Lower leg skin (tissue), 4 donors: Measurements from ENCODE around the gene LBHD1. TPM values are rescaled to one million over a fixed set of nuclear protein-coding genes. Genes with fewer than 3 reads are reported as not detected.

Experiments used
- DNase-seq, 2 donors: peaks; one replicate each; pipeline ENCODE4 v3.0.0-alpha.2; 2019; ENCODE audit warnings: low spot score in 2 of 2
- H3K4me3 ChIP-seq: fragments of 200-600 bp; sonication (generic); 2 replicates; pipeline ENCODE4 v1.5.1; 2017; ENCODE audit warnings: mild to moderate bottlenecking, low read depth; ENCODE audit not compliant: poor library complexity, severe bottlenecking
- CTCF ChIP-seq, 3 donors: fragments of 450-650 bp; IDR thresholded peaks; one replicate each; pipeline ENCODE4 v1.5.1; 2016; ENCODE audit warnings: antibody characterized with exemption in 3 of 3, mild to moderate bottlenecking in 3 of 3, moderate library complexity in 2 of 3
- POLR2A ChIP-seq, 2 donors: fragments of 450-650 bp; IDR thresholded peaks; one replicate each; pipeline ENCODE4 v1.6.1; 2016 to 2017; ENCODE audit warnings: antibody characterized with exemption in 2 of 2, mild to moderate bottlenecking in 1 of 2, moderate library complexity in 1 of 2
- WGBS, 2 donors: methylation state at CpG; one replicate each; pipeline ENCODE4 v1.1.5; 2018; 5-methylcytosine and 5-hydroxymethylcytosine counted together
- intact Hi-C: fragments of 100-400 bp; cut with DNase I; formaldehyde crosslinking; loops from one replicate; pipeline ENCODE4 v1.15.0; 2023; ENCODE audit warnings: low total_unique reads
- total RNA-seq, 4 donors: library from RNA; depleted of rRNA; stranded (reverse); fragments of >200 nt; gene quantifications; one replicate each; pipeline ENCODE4 v1.1.0, GENCODE V29; 2016

Gene LBHD1
- total RNA-seq, 4 donors from 2014 or later = 2.5 to 4.6 (median 3.1) TPM

DNA sequence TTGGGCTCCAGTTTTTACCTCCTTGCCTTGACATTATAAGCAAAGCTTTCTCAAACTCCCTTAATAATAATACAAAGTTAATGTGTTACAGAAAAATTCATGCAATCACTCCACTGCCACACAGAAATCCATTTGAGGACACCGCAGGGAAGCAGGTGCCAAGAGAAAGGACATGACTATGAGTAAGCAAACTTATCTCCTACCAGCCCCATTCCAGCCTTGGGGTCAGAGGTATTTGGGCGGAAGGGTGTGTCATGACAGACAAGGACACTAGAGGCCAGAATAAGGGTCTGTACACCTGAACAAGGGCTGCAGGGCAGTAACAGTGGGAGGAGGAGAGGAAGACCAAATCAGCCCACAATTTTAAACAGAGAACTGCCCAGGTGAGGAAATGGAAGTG, 41.3 kb upstream of the LBHD1 start:
- 91 to 95% methylated on average over 2 of the region's 2 CpGs for WGBS, 2 donors
- DNase-seq = no peak
- intact Hi-C loops = no loop called here

DNA sequence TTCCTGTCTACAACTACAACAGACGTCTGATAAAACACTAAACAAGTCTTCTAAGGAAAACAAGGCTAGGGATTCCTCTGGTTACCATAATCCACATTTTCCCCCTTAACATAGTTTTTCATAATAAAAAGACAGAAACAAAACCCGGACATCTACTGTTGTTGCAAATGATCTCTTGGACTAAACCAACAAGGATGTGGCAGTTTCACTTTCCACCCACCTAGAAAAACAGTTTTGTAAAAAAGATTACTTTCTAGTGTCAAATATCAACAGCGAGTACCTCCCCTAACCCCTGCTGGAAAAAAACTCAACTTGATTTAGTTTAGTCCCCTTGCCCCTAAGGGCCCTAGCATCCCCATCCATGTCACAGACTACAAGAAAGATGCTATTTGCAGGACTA, 40.8 kb upstream of the LBHD1 start:
- no peak for DNase-seq
- no peak overlapping the region for H3K4me3 ChIP-seq
- intact Hi-C loops = no loop called here
- WGBS, 2 donors = 68 to 71% methylated on average over 3 of the region's 3 CpGs
- TF ChIP-seq CTCF (IDR thresholded peaks at IDR 0.05) (no peak), POLR2A (IDR thresholded peaks at IDR 0.05) (no peak)

More for the DNA sequence above, 41.3 kb upstream of the LBHD1 start:
- no peak overlapping the region for H3K4me3 ChIP-seq
- TF ChIP-seq POLR2A (IDR thresholded peaks at IDR 0.05) (no peak), CTCF (IDR thresholded peaks at IDR 0.05) (no peak)

GRCh38 chr11:62712276-62712812, 40.3 kb upstream of the LBHD1 start:
- no peak overlapping the region for H3K4me3 ChIP-seq
- DNase-seq = no peak
- 78 to 80% methylated on average over 6 of the region's 6 CpGs for WGBS, 2 donors
- intact Hi-C loops = no loop called here
- TF ChIP-seq POLR2A (IDR thresholded peaks at IDR 0.05) (no peak), CTCF (IDR thresholded peaks at IDR 0.05) (no peak)

- H3K4me3 ChIP-seq = peak overlapping the region; percentile 28
- intact Hi-C loops = no loop called here
- DNase-seq = no peak
- TF ChIP-seq POLR2A (IDR thresholded peaks at IDR 0.05) (no peak), CTCF (IDR thresholded peaks at IDR 0.05) (no peak)
- WGBS, 2 donors = 56 to 59% methylated on average over 7 of the region's 7 CpGs
These were observed 37.9 kb upstream of the LBHD1 start for GRCh38 chr11:62710001-62710345.

GRCh38 chr11:62709247-62710000, 37.4 kb upstream of the LBHD1 start:
- peak overlapping the region; percentile 28 for H3K4me3 ChIP-seq
- intact Hi-C loops = loop anchor here (10.0 kb wide), 1 partner anchor 325 kb away; no protein-coding TSS in a partner anchor
- 0 to 2% methylated on average over 47 of the region's 47 CpGs for WGBS, 2 donors
- peak; percentile 99 for DNase-seq
- TF ChIP-seq CTCF (IDR thresholded peaks at IDR 0.05) = no peak
- TF ChIP-seq POLR2A (IDR thresholded peaks at IDR 0.05) = no peak
